ENCODE data around the gene LILRA2.

The LILRA2 gene

DNA sequence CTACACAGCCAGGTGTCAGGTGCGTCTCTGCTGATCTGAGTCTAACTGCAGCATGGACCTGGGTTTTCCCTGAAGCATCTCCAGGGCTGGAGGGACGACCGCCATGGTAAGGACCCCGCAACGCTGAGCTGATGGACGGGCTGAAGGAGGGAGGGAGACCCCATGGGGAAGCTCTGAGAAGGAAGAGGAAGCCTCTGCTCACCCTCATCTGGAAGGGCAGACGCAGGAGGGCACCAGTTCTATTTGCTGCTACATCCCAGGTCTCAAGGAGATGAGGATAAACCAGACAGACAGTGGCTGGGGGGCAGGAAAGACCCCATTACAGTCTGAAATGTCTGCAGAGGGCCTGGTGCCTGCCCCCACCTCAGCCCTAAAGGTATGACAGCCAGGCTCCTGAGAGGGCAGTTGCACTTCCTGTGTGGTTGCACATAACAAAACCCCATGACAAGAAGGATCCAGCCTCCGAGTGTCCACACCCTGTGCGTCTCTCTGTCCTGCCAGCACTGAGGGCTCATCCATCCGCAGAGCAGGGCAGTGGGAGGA, at the start of gene LILRA2:
TSS of gene LILRA2 (plus strand) at position 461 of the 543 bp plus-strand sequence. CDS start 89 bp downstream, outside the sequence.
- no peak within 1 kb of the TSS for H3K4me3 Mint-ChIP-seq
- H3K27ac Mint-ChIP-seq = peak within 1 kb of the TSS in 1 of 2 donors; percentile 74
- no peaks in the 10 kb centered on the region for H3K9me3 Mint-ChIP-seq
- peaks cover 64% of the 10 kb centered on the region for H3K27me3 Mint-ChIP-seq
- ATAC-seq (no peak), DNase-seq (no peak)
- peaks cover 17% of the 10 kb centered on the region for H3K4me1 Mint-ChIP-seq

- DNase-seq (no peak), ATAC-seq (no peak)
- Mint-ChIP-seq H3K4me3 (no peak overlapping the region), H3K4me1 (peaks cover 41% of the 10 kb centered on the region), H3K27me3 (peaks cover 37% of the 10 kb centered on the region), H3K27ac (no peak overlapping the region), H3K9me3 (peaks cover 0 to 8% of the 10 kb centered on the region in 2 donors)
Measured at GRCh38 chr19:54525636-54526035, 48.0 kb upstream of the LILRA2 start.

- Mint-ChIP-seq H3K27me3 (peaks cover 50% of the 10 kb centered on the region), H3K4me3 (no peak overlapping the region), H3K4me1 (peaks cover 33% of the 10 kb centered on the region), H3K9me3 (peaks cover 0 to 8% of the 10 kb centered on the region in 2 donors), H3K27ac (no peak overlapping the region)
- ATAC-seq = no peak
- no peak for DNase-seq
Measured at GRCh38 chr19:54526972-54527371, 46.6 kb upstream of the LILRA2 start.

GRCh38 chr19:54530866-54531265, 42.7 kb upstream of the LILRA2 start:
- H3K4me1 Mint-ChIP-seq = peaks cover 35% of the 10 kb centered on the region
- no peak overlapping the region for H3K27ac Mint-ChIP-seq
- DNase-seq = no peak
- H3K4me3 Mint-ChIP-seq = no peak overlapping the region
- H3K27me3 Mint-ChIP-seq = peaks cover 73% of the 10 kb centered on the region
- ATAC-seq = no peak
- peaks cover 0 to 8% of the 10 kb centered on the region in 2 donors for H3K9me3 Mint-ChIP-seq

- H3K9me3 Mint-ChIP-seq = no peaks in the 10 kb centered on the region
- H3K27ac Mint-ChIP-seq = no peak overlapping the region
- DNase-seq (peak in 1 of 2 donors; percentile 19), ATAC-seq (peak; percentile 95)
- H3K4me3 Mint-ChIP-seq = peak overlapping the region; percentile 0 to 54
- H3K27me3 Mint-ChIP-seq = peaks cover 79% of the 10 kb centered on the region
- H3K4me1 Mint-ChIP-seq = peaks cover 40% of the 10 kb centered on the region
Measured at GRCh38 chr19:54532528-54532927, 41.1 kb upstream of the LILRA2 start.

DNA sequence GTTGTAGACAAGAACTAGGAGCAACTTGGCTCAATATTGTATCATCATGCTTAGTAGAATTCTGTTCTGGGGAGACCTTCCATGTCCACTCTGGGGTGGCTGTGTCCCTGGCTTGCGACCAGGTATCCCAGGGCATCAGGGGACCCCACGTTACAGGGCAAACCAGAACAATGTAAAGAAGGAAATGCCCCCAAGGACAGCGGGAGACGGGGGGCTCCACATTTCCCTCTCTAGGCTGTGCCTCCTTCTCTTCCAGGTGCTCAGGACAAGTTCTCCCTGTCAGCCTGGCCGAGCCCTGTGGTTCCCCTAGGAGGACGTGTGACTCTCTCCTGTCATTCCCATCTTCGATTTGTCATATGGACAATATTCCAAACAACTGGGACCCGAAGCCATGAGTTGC, 40.1 kb upstream of the LILRA2 start:
- Mint-ChIP-seq H3K4me1 (peaks cover 40% of the 10 kb centered on the region), H3K4me3 (no peak overlapping the region), H3K9me3 (no peaks in the 10 kb centered on the region), H3K27ac (no peak overlapping the region), H3K27me3 (peaks cover 88% of the 10 kb centered on the region)
- ATAC-seq (no peak), DNase-seq (no peak)

- ATAC-seq (no peak), DNase-seq (no peak)
- no peaks in the 10 kb centered on the region for H3K9me3 Mint-ChIP-seq
- H3K27ac Mint-ChIP-seq = no peak overlapping the region
- peaks cover 88% of the 10 kb centered on the region for H3K27me3 Mint-ChIP-seq
- peaks cover 34% of the 10 kb centered on the region for H3K4me1 Mint-ChIP-seq
- no peak overlapping the region for H3K4me3 Mint-ChIP-seq
Measured at GRCh38 chr19:54534156-54534555, 39.4 kb upstream of the LILRA2 start.

- Mint-ChIP-seq H3K4me1 (peaks cover 33% of the 10 kb centered on the region), H3K27ac (no peak overlapping the region)
Measured at GRCh38 chr19:54535601-54536000, 38.0 kb upstream of the LILRA2 start.

DNA sequence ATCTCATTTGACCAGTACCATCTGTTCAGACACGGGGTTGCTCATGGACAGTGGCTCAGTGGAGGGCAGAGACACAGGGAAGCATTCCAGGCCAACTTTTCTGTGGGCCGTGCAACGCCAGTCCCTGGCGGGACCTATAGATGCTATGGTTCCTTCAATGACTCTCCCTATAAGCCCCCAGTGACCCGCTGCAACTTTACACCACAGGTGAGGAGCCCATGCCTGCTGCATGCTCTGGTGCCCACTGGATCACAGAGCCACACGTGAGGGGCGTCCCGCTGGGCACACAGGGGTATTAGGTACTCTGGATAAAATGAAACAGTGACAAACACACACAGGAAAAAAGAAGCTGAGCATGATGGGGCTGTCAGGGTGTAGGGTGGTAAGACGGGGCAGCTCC, 36.6 kb upstream of the LILRA2 start:
- Mint-ChIP-seq H3K9me3 (no peaks in the 10 kb centered on the region), H3K4me3 (no peak overlapping the region), H3K4me1 (peaks cover 42% of the 10 kb centered on the region), H3K27ac (no peak overlapping the region), H3K27me3 (peaks cover 76% of the 10 kb centered on the region)
- no peak for ATAC-seq
- no peak for DNase-seq

More at GRCh38 chr19:54535601-54536000, 38.0 kb upstream of the LILRA2 start:
- H3K9me3 Mint-ChIP-seq = no peaks in the 10 kb centered on the region
- ATAC-seq (no peak), DNase-seq (no peak)
- no peak overlapping the region for H3K4me3 Mint-ChIP-seq
- H3K27me3 Mint-ChIP-seq = peaks cover 82% of the 10 kb centered on the region

GRCh38 chr19:54541712-54542111, 31.9 kb upstream of the LILRA2 start:
- no peak overlapping the region for H3K4me3 Mint-ChIP-seq
- no peak for DNase-seq
- H3K27ac Mint-ChIP-seq = no peak overlapping the region
- H3K4me1 Mint-ChIP-seq = peaks cover 22% of the 10 kb centered on the region
- H3K9me3 Mint-ChIP-seq = no peaks in the 10 kb centered on the region
- ATAC-seq = no peak
- peaks cover 69% of the 10 kb centered on the region for H3K27me3 Mint-ChIP-seq

DNA sequence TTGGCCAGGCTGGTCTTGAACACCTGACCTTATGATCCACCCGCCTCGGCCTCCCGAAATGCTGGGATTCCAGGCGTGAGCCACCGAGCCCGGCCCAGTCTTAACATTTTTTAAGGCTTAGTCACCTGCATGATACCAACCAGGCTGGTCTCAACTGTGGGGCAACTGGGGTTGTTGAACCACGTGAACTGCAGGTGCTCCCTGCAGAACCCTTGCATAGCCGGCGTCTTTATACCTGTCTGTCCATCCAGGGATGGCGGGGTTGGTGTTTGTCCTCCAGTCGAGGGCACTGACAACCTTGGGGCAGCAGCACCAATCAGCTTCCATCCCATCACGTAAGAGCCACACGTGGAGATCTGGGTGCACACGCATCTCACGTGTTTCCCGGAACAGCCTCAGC, 24.8 kb upstream of the LILRA2 start:
- Mint-ChIP-seq H3K9me3 (peaks cover 7 to 8% of the 10 kb centered on the region in 2 donors), H3K4me1 (peaks cover 6% of the 10 kb centered on the region), H3K4me3 (no peak overlapping the region), H3K27ac (no peak overlapping the region), H3K27me3 (peaks cover 33% of the 10 kb centered on the region)
- DNase-seq (no peak), ATAC-seq (no peak)

DNA sequence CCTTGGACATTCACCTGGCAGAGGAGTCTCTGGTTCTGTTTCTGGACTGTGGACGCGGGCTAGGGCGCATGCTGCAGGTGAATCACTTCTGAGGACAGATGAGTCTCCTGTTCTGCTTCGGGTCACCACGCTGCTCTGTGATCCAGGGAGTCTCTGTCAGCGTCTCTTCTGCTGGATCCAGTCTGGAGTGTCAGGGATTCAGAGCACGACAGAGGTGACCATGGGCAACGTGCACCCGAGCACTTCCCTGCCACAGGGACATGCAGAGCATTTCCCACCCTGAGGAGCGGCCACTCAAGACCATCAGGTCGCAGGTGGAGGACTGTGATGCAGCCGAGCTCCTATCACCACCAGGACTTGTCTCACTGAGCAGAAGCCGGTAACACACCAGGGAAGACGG, 24.4 kb upstream of the LILRA2 start:
- ATAC-seq (no peak), DNase-seq (no peak)
- Mint-ChIP-seq H3K4me1 (peaks cover 6% of the 10 kb centered on the region), H3K27me3 (peaks cover 29% of the 10 kb centered on the region), H3K9me3 (peaks cover 7 to 8% of the 10 kb centered on the region in 2 donors), H3K27ac (no peak overlapping the region), H3K4me3 (no peak overlapping the region)

- Mint-ChIP-seq H3K27me3 (peaks cover 16% of the 10 kb centered on the region), H3K4me1 (peaks cover 6% of the 10 kb centered on the region), H3K4me3 (no peak overlapping the region), H3K27ac (no peak overlapping the region), H3K9me3 (peaks cover 7 to 8% of the 10 kb centered on the region in 2 donors)
- ATAC-seq (no peak), DNase-seq (no peak)
Measured at GRCh38 chr19:54551293-54551692, 22.3 kb upstream of the LILRA2 start.

DNA sequence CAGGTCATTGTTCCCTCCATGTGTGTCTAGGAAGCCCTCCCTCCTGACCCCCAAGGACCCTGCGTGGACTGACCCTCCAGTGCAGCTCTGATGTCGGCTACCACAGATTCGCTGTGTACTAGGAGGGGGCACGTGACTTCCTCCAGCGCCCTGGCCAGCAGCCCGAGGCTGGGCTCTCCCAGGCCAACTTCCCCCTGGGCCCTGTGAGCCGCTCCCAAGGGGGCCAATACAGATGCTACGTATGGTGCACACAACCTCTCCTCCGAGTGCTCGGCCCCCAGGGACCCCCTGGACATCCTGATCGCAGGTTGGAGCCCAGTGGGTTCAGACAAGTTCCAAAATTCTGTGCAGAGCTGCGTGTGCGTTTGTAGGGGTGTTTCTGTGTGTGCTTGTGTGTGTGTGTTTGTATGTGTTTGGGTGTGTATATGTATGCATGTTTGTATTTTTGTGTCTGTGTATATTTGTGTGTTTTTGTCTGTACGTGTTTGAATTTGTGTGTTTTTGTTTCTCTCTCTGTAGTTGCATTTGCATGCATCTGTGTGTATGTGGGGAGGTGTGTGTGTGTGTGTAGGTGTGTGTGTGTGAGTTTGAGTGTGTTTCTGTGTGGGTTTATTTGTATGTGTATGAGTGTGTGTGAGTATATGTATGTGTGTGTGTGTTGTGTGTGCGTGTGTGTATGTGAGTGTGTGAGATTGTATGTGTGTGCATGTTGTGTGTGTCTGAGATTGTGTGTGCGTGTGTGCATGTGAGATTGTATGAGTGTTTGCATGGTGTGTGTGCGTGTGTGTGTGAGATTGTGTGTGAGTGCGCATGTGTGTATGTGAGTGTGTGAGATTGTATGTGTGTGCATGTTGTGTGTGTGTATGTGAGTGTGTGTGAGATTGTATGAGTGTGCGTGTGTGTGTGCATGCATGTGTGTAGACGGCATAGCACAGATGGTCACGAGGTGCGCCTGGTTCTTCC, 21.4 kb upstream of the LILRA2 start:
- H3K27me3 Mint-ChIP-seq = peaks cover 11% of the 10 kb centered on the region
- H3K9me3 Mint-ChIP-seq = peaks cover 7 to 8% of the 10 kb centered on the region in 2 donors
- H3K27ac Mint-ChIP-seq = no peak overlapping the region
- no peak overlapping the region for H3K4me3 Mint-ChIP-seq
- ATAC-seq (no peak), DNase-seq (no peak)
- H3K4me1 Mint-ChIP-seq = peaks cover 6% of the 10 kb centered on the region

DNA sequence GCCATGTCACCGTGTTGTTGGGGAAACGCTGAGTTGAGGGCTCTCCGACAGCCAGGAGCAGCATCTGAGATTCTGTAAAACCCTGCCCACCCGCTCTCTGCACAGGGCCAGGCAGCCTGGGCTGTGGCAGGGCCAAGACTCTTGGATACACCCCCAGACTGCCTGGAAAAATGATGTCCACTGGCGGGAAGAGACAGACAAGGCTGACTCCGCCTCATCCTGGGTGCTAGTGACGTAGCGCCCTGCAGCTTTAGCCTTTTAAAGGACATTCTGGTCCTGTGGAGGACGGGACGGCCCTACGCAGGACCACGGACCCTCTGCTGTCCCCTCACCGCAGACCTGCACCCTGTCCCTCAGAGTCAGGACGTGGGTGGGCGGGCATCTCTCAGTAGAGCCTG, 20.7 kb upstream of the LILRA2 start:
- no peak for DNase-seq
- Mint-ChIP-seq H3K9me3 (peaks cover 7 to 8% of the 10 kb centered on the region in 2 donors), H3K4me3 (no peak overlapping the region), H3K27ac (no peak overlapping the region), H3K27me3 (peaks cover 11% of the 10 kb centered on the region), H3K4me1 (peaks cover 6% of the 10 kb centered on the region)
- no peak for ATAC-seq

DNA sequence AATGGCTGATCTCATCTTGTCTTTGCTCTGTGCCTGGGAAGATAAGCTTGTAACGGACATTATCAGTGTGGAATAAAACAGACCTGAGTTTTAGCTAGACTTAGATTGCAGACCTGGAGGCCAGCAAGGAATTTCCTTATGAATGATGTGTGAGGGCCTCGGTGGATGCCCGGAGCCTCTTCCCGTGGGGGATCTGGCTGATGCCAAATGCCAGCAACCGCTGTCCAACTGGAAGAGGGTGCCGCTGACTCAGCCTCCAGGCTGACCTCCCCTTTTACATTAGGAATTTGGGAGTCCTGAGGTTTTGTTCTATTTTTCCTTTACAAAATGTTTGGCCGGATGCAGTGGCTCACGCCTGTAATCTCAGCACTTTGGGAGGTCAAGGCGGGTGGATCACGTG, 19.6 kb upstream of the LILRA2 start:
- H3K27ac Mint-ChIP-seq = no peak overlapping the region
- peaks cover 7 to 8% of the 10 kb centered on the region in 2 donors for H3K9me3 Mint-ChIP-seq
- DNase-seq (no peak), ATAC-seq (no peak)
- H3K4me3 Mint-ChIP-seq = no peak overlapping the region
- H3K27me3 Mint-ChIP-seq = peaks cover 22% of the 10 kb centered on the region
- H3K4me1 Mint-ChIP-seq = peaks cover 6% of the 10 kb centered on the region

Data from stimulated activated naive CD8-positive, alpha-beta T cell treated with anti-CD3 and anti-CD28 coated beads, Interleukin-15, amount 100 ng/mL, for 72 hours (primary cell).